Neural progenitor cell (in vitro differentiated cells): ENCODE results near the gene SLFN14. TPM values are rescaled to one million over a fixed set of nuclear protein-coding genes. Genes with fewer than 3 reads are reported as not detected.

Experiments
- DNase-seq: peaks from one replicate; pipeline ENCODE4 v3.0.0-alpha.2; 2016; ENCODE audit warnings: low spot score
- H2AFZ ChIP-seq: fragments of 200-600 bp; sonication (generic); replicated peaks from 2 replicates; pipeline ENCODE4 v1.6.1; 2016; ENCODE audit warnings: antibody characterized with exemption
- H3F3A ChIP-seq: fragments of 200-600 bp; sonication (generic); 2 replicates; pipeline ENCODE4 v1.6.1; 2016; ENCODE audit warnings: antibody characterized with exemption, low read depth
- H3K27ac ChIP-seq: fragments of 200-600 bp; sonication (generic); 2 replicates; pipeline ENCODE4 v1.5.1; 2016; ENCODE audit warnings: mild to moderate bottlenecking
- H3K27me3 ChIP-seq: fragments of 200-600 bp; sonication (generic); 2 replicates; pipeline ENCODE4 v1.6.1; 2016; ENCODE audit warnings: mild to moderate bottlenecking, moderate library complexity
- H3K36me3 ChIP-seq: fragments of 200-600 bp; sonication (generic); 2 replicates; pipeline ENCODE4 v1.5.1; 2016
- H3K4me1 ChIP-seq: fragments of 200-600 bp; sonication (generic); 2 replicates; pipeline ENCODE4 v1.6.1; 2016; ENCODE audit warnings: mixed run types
- H3K4me2 ChIP-seq: fragments of 200-600 bp; sonication (generic); 2 replicates; pipeline ENCODE4 v1.6.1; 2016
- H3K4me3 ChIP-seq: fragments of 200-600 bp; sonication (generic); 2 replicates; pipeline ENCODE4 v1.5.1; 2016
- H3K79me2 ChIP-seq: fragments of 200-600 bp; sonication (generic); 2 replicates; pipeline ENCODE4 v1.6.1; 2016; ENCODE audit warnings: low read depth
- H3K9ac ChIP-seq: fragments of 200-600 bp; sonication (generic); 2 replicates; pipeline ENCODE4 v1.6.1; 2016
- H3K9me3 ChIP-seq: fragments of 200-600 bp; sonication (generic); 2 replicates; pipeline ENCODE4 v1.5.1; 2016; ENCODE audit warnings: low read depth
- H4K20me1 ChIP-seq: fragments of 200-600 bp; sonication (generic); 2 replicates; pipeline ENCODE4 v1.6.1; 2016; ENCODE audit warnings: low read depth
- H3K27ac Mint-ChIP-seq: 3 replicates; pipeline ENCODE4 v1.8.0; 2021; ENCODE audit warnings: mixed read lengths
- H3K27me3 Mint-ChIP-seq: 2 replicates; pipeline ENCODE4 v1.8.0; 2022; ENCODE audit warnings: low read depth, mild to moderate bottlenecking, inconsistent platforms, moderate library complexity, mixed read lengths; ENCODE audit not compliant: insufficient read depth
- H3K36me3 Mint-ChIP-seq: 3 replicates; pipeline ENCODE4 v1.8.0; 2021; ENCODE audit warnings: mixed read lengths
- H3K4me1 Mint-ChIP-seq: 3 replicates; pipeline ENCODE4 v1.8.0; 2021; ENCODE audit warnings: mixed read lengths
- H3K4me3 Mint-ChIP-seq: 3 replicates; pipeline ENCODE4 v1.8.0; 2021; ENCODE audit warnings: mild to moderate bottlenecking, moderate library complexity, mixed read lengths
- H3K9me3 Mint-ChIP-seq: 3 replicates; pipeline ENCODE4 v1.8.0; 2020; ENCODE audit warnings: mixed read lengths
- EZH2 ChIP-seq: fragments of 200-600 bp; sonication (generic); IDR thresholded peaks from 2 replicates; pipeline ENCODE4 v1.6.1; 2017; ENCODE audit warnings: antibody characterized with exemption, mild to moderate bottlenecking, moderate library complexity
- EZH2phosphoT487 ChIP-seq: fragments of 200-600 bp; sonication (generic); IDR thresholded peaks from 2 replicates; pipeline ENCODE4 v1.6.1; 2017; ENCODE audit warnings: antibody characterized with exemption
- total RNA-seq: library from RNA; depleted of rRNA; stranded (reverse); fragments of >200 nt; gene quantifications from 2 replicates; pipeline ENCODE4 v1.2.3, GENCODE V29; 2015; ENCODE audit warnings: low replicate concordance
- TF ChIP-seq, protein P1 (sequence below): fragments of 200-600 bp; sonication (generic); IDR thresholded peaks from 2 replicates; pipeline ENCODE4 v1.5.1; 2017; ENCODE audit warnings: antibody characterized with exemption, mild to moderate bottlenecking

Gene SLFN14
- total RNA-seq, 1 donor from 2014 or later = not detected

DNA sequence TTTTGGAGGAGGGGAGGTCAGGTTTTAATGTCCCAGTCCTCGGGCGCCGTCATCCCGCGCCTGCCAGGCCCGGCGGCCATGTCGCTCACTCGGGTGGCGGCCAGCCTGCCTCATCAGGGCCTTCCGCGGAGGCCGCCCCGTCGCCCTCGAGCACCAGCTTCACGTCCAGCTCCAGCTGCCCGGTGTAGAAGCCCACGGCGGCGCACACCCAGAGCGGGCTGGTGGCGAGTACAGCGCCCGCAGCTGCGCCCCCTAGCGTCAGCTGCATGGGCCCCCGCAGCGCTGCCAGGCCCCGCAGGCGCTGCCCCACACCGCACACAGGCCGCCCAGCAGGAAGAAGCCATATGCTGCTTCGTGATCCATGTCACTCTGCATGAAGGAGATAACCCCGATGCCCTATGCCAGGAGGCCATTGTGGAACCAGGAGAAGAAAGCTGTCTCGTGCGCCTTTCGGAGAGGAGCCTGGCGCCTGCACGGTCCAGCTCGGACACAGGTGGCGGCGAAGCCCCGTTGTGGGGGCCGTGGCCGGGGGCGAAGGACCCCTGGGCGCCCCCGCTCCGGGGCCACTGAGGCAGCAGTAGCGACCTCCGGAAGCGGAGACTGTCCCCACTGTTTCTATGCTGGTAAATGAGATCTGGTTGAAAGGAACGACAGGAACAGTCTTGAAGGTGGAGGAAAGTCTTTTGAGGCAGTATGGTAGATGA lies 36.1 kb upstream of the SLFN14 start:
- TF ChIP-seq EZH2 = no peak
- no peak for TF ChIP-seq EZH2phosphoT487
- TF ChIP-seq, protein P1, sequence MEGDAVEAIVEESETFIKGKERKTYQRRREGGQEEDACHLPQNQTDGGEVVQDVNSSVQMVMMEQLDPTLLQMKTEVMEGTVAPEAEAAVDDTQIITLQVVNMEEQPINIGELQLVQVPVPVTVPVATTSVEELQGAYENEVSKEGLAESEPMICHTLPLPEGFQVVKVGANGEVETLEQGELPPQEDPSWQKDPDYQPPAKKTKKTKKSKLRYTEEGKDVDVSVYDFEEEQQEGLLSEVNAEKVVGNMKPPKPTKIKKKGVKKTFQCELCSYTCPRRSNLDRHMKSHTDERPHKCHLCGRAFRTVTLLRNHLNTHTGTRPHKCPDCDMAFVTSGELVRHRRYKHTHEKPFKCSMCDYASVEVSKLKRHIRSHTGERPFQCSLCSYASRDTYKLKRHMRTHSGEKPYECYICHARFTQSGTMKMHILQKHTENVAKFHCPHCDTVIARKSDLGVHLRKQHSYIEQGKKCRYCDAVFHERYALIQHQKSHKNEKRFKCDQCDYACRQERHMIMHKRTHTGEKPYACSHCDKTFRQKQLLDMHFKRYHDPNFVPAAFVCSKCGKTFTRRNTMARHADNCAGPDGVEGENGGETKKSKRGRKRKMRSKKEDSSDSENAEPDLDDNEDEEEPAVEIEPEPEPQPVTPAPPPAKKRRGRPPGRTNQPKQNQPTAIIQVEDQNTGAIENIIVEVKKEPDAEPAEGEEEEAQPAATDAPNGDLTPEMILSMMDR = peak; percentile 56
- Histone ChIP-seq H4K20me1 (peaks cover 18% of the 10 kb centered on the region), H3F3A (no peaks in the 10 kb centered on the region), H3K4me2 (no peak overlapping the region), H3K27me3 (no peaks in the 10 kb centered on the region), H3K79me2 (peaks cover 35% of the 10 kb centered on the region), H3K9me3 (no peaks in the 10 kb centered on the region), H3K36me3 (peaks cover 20% of the 10 kb centered on the region), H3K27ac (no peak overlapping the region), H3K4me3 (no peak overlapping the region), H2AFZ (no peak overlapping the region), H3K4me1 (no peaks in the 10 kb centered on the region), H3K9ac (no peak overlapping the region)
- no peak overlapping the region for H3K27ac Mint-ChIP-seq
- peaks cover 17% of the 10 kb centered on the region for H3K36me3 Mint-ChIP-seq
- H3K9me3 Mint-ChIP-seq = no peaks in the 10 kb centered on the region
- H3K27me3 Mint-ChIP-seq = no peaks in the 10 kb centered on the region
- peak; percentile 56 for DNase-seq
- H3K4me1 Mint-ChIP-seq = no peaks in the 10 kb centered on the region
- no peak overlapping the region for H3K4me3 Mint-ChIP-seq

DNA sequence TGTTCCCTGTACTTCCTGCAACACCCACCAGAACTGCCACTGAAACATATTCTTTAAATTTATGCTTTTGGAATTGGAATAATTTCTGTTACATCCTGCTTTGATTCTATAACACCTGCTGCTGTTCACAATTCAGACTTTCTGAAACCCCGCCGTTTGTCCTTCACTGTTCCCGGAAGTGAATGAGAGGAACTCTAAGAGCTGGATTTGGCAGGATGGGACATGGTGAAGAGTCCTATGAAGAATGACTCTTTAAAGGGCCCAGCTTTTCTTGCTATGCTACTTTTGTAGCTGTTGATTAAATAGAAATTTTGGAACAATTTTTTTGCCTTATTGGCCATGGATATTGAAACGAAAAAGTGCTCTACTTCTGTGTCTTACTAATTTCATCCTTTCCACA lies 35.5 kb upstream of the SLFN14 start:
- no peaks in the 10 kb centered on the region for H3K4me1 Mint-ChIP-seq
- H2AFZ ChIP-seq = no peak overlapping the region
- H3K36me3 Mint-ChIP-seq = peaks cover 17% of the 10 kb centered on the region
- no peak overlapping the region for H3K4me3 Mint-ChIP-seq
- H3K79me2 ChIP-seq = peaks cover 41% of the 10 kb centered on the region
- TF ChIP-seq EZH2 = no peak
- TF ChIP-seq EZH2phosphoT487 = no peak
- TF ChIP-seq, protein P1 = no peak
- no peak overlapping the region for H3K27ac Mint-ChIP-seq
- H3K4me2 ChIP-seq = no peak overlapping the region
- no peaks in the 10 kb centered on the region for H3K9me3 ChIP-seq
- H3K9me3 Mint-ChIP-seq = no peaks in the 10 kb centered on the region
- H3K4me1 ChIP-seq = no peaks in the 10 kb centered on the region
- H3F3A ChIP-seq = no peaks in the 10 kb centered on the region
- no peak overlapping the region for H3K4me3 ChIP-seq
- no peaks in the 10 kb centered on the region for H3K27me3 Mint-ChIP-seq
- H3K9ac ChIP-seq = no peak overlapping the region
- peaks cover 20% of the 10 kb centered on the region for H3K36me3 ChIP-seq
- no peaks in the 10 kb centered on the region for H3K27me3 ChIP-seq
- no peak overlapping the region for H3K27ac ChIP-seq
- DNase-seq = no peak
- H4K20me1 ChIP-seq = peaks cover 19% of the 10 kb centered on the region

DNA sequence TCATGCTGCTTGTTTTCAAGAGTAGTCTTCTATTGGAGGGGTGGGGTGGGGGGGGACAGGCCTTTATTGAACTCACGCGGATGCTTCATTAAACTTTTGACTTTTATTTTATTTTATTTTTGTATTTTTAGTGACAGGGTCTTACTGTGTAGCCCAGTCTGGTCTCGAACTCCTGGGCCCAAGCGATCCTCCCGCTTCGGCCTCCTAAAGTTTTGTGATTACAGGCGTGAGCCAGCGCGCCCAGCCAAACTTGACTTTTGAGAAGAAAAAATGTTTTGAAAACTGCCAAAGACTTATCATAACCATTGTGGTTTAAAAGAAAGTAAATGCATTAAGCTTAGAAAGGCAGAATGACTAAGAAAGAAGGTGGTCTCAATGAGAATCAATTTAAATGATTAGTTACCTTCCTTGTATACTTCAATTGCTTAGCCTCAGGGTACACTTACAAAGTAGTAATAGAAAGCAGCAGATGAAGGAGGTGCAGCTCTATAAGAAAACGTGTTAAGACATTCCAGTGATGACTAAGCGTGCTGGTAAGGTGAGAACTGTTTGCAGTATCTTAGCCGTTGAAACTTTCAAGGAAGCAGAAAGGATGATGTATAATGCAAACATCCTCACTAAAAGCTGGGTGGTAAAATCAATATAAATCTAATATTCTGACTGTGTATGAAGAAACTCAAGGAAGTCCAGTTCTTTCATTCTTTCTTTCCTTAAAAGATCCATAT lies 27.7 kb upstream of the SLFN14 start:
- Histone ChIP-seq H3K27ac (no peak overlapping the region), H3K9me3 (no peaks in the 10 kb centered on the region), H3K4me2 (peak overlapping the region; percentile 73), H2AFZ (no peak overlapping the region), H3K9ac (peak overlapping the region; percentile 6), H3K27me3 (peaks cover 9% of the 10 kb centered on the region), H3K4me1 (peaks cover 13% of the 10 kb centered on the region), H4K20me1 (peaks cover 18% of the 10 kb centered on the region), H3K36me3 (no peaks in the 10 kb centered on the region), H3K79me2 (peaks cover 60% of the 10 kb centered on the region), H3F3A (peaks cover 11% of the 10 kb centered on the region), H3K4me3 (peak overlapping the region; percentile 74)
- Mint-ChIP-seq H3K36me3 (peaks cover 2% of the 10 kb centered on the region), H3K27me3 (peaks cover 6% of the 10 kb centered on the region), H3K4me1 (peaks cover 21% of the 10 kb centered on the region), H3K27ac (peak overlapping the region; percentile 96), H3K9me3 (no peaks in the 10 kb centered on the region), H3K4me3 (peak overlapping the region; percentile 99)
- DNase-seq = no peak
- TF ChIP-seq EZH2phosphoT487 (no peak), EZH2 (no peak)
- TF ChIP-seq, protein P1 = no peak
